Measurements from ENCODE around the gene STAT5B.

GRCh38 chr17:42233156-42233555 lies 43.0 kb downstream of the STAT5B start:
- TF ChIP-seq TAF1 (IDR thresholded peaks at IDR 0.05; ENCODE audit: borderline replicate concordance, insufficient read depth, low read length) (no peak), SIN3A (IDR thresholded peaks at IDR 0.05; ENCODE audit: borderline replicate concordance, insufficient read depth, low read length) (no peak), POLR2AphosphoS5 (IDR thresholded peaks at IDR 0.05; ENCODE audit: low read depth, low read length) (no peak), FOXP2 (optimal IDR thresholded peaks at IDR 0.05; ENCODE audit: borderline replicate concordance, extremely low read depth, extremely low read length, insufficient read depth) (no peak), REST (IDR thresholded peaks at IDR 0.05; ENCODE audit: insufficient read depth in 1 of 2, low read depth in 2 of 2, low read length in 2 of 2) (no peak)
